ENCODE measurements around the gene DNAH1.

- no peak for TF ChIP-seq TAF1 (IDR thresholded peaks at IDR 0.05; ENCODE audit: low read depth, low read length)
- TF ChIP-seq POLR2A (IDR thresholded peaks at IDR 0.05; ENCODE audit: low read depth, low read length) = no peak
Measured at GRCh38 chr3:52305926-52306325, 10.2 kb upstream of the DNAH1 start.
